Mammary epithelial cell (primary cell): ENCODE measurements around the gene CNTRL.

ENCODE experiments used
- EZH2 ChIP-seq: IDR thresholded peaks from 2 replicates; pipeline ENCODE4 v1.6.1; 2012; ENCODE audit warnings: low read length, inconsistent platforms, borderline replicate concordance
- TF ChIP-seq, protein P1 (sequence below), 2 donors: IDR thresholded peaks in 1 of 2; conservative IDR thresholded peaks in 1 of 2; 2 replicates each; pipeline ENCODE4 v1.5.1; 2011 to 2012; ENCODE audit warnings: inconsistent platforms in 2 of 2, low read length in 2 of 2, mild to moderate bottlenecking in 2 of 2, control low read depth in 1 of 2, low read depth in 1 of 2; ENCODE audit not compliant: insufficient read depth in 1 of 2; ENCODE audit errors: extremely low read depth in 1 of 2

DNA sequence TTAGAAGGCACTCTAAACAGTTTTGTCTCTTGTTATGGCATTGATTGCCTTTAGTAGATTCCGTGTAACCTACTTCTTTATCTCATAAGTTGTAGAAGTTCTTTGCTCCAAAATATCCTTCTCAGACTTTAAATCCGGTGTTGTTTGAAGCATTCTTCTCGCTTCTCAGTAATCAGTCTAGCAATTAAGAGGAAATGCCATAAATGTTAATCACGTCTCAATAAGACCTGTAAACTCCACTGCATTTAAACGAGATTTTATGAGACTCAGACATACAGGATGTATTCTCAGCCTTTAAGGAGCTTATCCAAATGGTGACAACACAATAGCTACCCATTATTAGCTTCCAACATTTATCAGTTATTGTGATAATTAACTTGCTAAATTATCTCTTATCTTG, 16.9 kb upstream of the CNTRL start:
- no peak for TF ChIP-seq EZH2
- TF ChIP-seq, protein P1, sequence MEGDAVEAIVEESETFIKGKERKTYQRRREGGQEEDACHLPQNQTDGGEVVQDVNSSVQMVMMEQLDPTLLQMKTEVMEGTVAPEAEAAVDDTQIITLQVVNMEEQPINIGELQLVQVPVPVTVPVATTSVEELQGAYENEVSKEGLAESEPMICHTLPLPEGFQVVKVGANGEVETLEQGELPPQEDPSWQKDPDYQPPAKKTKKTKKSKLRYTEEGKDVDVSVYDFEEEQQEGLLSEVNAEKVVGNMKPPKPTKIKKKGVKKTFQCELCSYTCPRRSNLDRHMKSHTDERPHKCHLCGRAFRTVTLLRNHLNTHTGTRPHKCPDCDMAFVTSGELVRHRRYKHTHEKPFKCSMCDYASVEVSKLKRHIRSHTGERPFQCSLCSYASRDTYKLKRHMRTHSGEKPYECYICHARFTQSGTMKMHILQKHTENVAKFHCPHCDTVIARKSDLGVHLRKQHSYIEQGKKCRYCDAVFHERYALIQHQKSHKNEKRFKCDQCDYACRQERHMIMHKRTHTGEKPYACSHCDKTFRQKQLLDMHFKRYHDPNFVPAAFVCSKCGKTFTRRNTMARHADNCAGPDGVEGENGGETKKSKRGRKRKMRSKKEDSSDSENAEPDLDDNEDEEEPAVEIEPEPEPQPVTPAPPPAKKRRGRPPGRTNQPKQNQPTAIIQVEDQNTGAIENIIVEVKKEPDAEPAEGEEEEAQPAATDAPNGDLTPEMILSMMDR (conservative IDR thresholded peaks at IDR 0.05 in 1 of 2, IDR thresholded peaks at IDR 0.05 in 1 of 2; ENCODE audit: extremely low read depth in 1 of 2, insufficient read depth in 1 of 2, low read depth in 1 of 2, low read length in 2 of 2): no peak
